Pons (tissue), 1 donor: ENCODE data around the gene GJA9.

Experiments
- DNase-seq: peaks from one replicate; pipeline ENCODE4 v3.0.0-alpha.2; 2016; ENCODE audit warnings: low spot score

Gene GJA9

DNA sequence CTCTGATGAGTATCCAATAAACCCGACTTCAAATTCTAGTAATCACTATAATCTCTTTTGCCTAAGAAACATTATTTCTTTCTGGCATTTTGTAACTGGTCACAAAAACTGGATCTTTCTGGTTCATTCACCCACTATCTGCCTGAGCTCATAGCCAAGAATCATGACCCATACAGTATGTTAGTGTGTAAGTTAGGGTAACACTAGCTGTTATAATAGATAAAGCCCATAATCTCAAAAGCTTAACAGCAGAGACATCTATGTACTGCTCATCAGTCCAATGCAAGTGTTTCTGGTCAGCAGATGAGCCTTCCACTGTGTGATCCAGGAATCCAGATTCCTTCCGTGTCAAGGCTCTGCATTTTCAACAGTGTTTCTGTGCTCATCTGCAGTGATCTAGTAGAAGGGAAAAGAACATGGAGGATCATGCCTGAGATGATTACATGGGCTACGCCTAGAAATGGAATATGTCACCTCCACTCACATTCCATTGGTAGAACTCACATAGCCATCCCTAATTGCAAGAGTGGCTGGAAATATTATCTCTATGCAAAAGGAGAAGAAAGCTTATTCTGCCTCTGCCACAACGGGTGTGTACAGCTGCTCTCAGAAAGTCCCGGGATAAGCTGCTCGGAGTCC lies 49.5 kb downstream of the GJA9 start:
- DNase-seq = no peak

- no peak for DNase-seq
Measured at GRCh38 chr1:38829368-38829767, 52.0 kb downstream of the GJA9 start.

DNA sequence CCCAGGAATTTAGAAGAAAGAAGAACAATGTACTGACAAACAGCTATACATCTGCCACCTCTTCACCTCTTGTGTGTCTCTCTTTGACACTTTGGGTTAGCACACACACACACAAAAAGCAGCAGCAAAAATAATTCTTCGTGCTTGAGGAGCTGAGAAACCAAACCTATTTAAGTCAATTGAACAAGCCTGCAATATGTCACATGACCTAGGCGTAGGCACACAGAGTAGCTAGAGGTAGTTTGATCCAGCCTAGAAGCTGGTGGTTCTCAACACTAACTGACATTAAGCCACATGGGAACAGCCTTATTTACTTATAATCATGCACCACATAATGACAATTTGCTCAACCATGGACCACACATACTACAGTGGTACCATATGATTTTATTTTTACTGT lies 54.1 kb downstream of the GJA9 start:
- DNase-seq = no peak

- DNase-seq = no peak
Measured at GRCh38 chr1:38826886-38827285, 54.5 kb downstream of the GJA9 start.

DNA sequence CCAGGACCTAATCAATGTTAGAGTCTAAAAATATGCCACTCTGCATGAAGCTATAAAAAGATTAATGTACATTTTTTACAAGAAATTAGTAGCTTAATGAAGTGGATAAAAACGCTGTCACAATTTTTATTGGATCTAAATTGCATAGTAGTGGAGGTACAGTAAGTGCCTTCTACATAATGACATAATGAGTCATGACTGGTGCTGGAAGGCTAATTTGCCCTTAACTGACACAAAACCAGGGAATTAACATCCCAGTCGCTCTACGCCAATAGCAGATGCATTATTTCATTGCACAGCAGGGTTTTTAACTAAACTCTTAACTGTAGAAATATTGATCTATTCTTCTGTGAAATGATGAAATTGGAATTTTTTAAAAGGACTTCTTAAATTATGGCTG lies 55.1 kb downstream of the GJA9 start:
- DNase-seq = no peak
